HepG2 (cell line): ENCODE data around the gene GATAD2B. TPM values are rescaled to one million over a fixed set of nuclear protein-coding genes. Genes with fewer than 3 reads are reported as not detected.

Source experiments
- ELF4 ChIP-seq: sonication (generic); formaldehyde crosslinking; IDR thresholded peaks from 2 replicates; pipeline ENCODE4 v1.5.0; 2020; ENCODE audit warnings: missing genetic modification reagents, mild to moderate bottlenecking, moderate library complexity, borderline replicate concordance
- JUNB ChIP-seq: sonication (generic); formaldehyde crosslinking; IDR thresholded peaks from 2 replicates; pipeline ENCODE4 v1.8.0; 2022; ENCODE audit warnings: missing genetic modification reagents, mild to moderate bottlenecking, borderline replicate concordance
- RBM39 ChIP-seq: fragments of 200-400 bp; formaldehyde crosslinking; IDR thresholded peaks from one replicate; pipeline ENCODE4 v1.6.1; 2018; ENCODE audit warnings: antibody characterized with exemption, mild to moderate bottlenecking, low read depth, low read length; ENCODE audit not compliant: poor library complexity, severe bottlenecking
- SMARCE1 ChIP-seq: fragments of 450-650 bp; IDR thresholded peaks from 2 replicates; pipeline ENCODE4 v1.6.1; 2017; ENCODE audit warnings: borderline replicate concordance
- ZNF558 ChIP-seq: sonication (generic); formaldehyde crosslinking; IDR thresholded peaks from 2 replicates; pipeline ENCODE4 v1.9.0; 2022; ENCODE audit warnings: mild to moderate bottlenecking, missing genetic modification reagents, borderline replicate concordance
- polyA plus RNA-seq, 8 experiments: library from polyadenylated mRNA; depleted of rRNA in 3 of 8; stranded (reverse) in 7 of 8; unstranded in 1 of 8; fragments of >200 nt; fragmentation: Illumina TruSeq in 4 of 8; extraction: Trizol in 4 of 8; gene quantifications; 2 replicates each; pipeline versions ENCODE4 v1.2.1 to v1.2.3, GENCODE V29; 2011 to 2016; ENCODE audit warnings: low read depth in 4 of 8, missing spikeins in 1 of 8, mixed read lengths in 1 of 8; ENCODE audit not compliant: insufficient read depth in 1 of 8
- total RNA-seq, 5 experiments: library from RNA; depleted of rRNA; stranded (reverse); fragments of >200 nt; fragmentation: Illumina TruSeq; extraction: Trizol; gene quantifications; 2 replicates each; pipeline ENCODE4 v1.2.3, GENCODE V29; 2016; ENCODE audit warnings: low read depth in 1 of 5
- TF ChIP-seq, protein P1 (sequence below): sonication (generic); formaldehyde crosslinking; IDR thresholded peaks from 2 replicates; pipeline ENCODE4 v1.4.0; 2020; ENCODE audit warnings: mild to moderate bottlenecking, missing genetic modification reagents
- TF ChIP-seq, protein P2 (sequence below): sonication (generic); formaldehyde crosslinking; IDR thresholded peaks from 2 replicates; pipeline ENCODE4 v1.8.1; 2023; ENCODE audit warnings: mild to moderate bottlenecking, missing genetic modification reagents
- TF ChIP-seq, protein P3 (sequence below): sonication (generic); formaldehyde crosslinking; IDR thresholded peaks from 2 replicates; pipeline ENCODE4 v1.5.0; 2020; ENCODE audit warnings: missing genetic modification reagents

Gene GATAD2B
- total and polyA plus RNA-seq, 2 of the 13 experiments (the other 11 are each of a cell fraction or from before 2014, with no cell fraction given), result 3.2 to 5.2 TPM

DNA sequence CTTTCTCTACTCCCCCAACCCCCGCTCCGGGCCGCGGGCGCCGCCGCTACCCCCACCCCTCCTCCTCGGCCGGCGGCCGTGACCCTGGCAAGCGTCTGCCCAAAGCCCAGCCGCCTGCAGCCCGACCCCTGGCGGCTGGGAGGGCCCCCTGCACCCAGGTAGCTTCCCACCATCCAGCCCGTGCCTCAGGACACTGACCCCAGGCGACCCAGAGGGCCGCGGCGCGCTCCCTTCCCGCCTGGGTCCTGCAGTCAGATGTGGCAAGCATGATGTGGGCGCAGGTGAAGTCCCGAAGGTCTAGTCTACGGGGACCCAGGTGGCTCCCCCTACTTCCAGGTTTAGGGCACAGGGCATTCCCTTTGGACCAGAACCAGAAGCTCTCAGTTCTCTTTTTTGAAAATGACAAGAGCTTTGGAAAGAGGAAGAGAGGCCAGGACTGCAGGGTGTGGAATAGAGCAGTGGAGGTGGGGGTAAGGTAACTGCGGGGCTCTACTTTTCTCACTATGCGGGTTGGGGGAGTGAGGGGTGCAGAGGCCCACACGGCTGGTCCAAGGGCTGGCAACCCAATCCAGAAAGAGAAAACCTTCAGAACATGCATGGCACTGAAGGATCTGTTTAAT is 24.0 kb upstream of the GATAD2B start, which contains the start of gene DENND4B (continued):
- TF ChIP-seq, protein P1, sequence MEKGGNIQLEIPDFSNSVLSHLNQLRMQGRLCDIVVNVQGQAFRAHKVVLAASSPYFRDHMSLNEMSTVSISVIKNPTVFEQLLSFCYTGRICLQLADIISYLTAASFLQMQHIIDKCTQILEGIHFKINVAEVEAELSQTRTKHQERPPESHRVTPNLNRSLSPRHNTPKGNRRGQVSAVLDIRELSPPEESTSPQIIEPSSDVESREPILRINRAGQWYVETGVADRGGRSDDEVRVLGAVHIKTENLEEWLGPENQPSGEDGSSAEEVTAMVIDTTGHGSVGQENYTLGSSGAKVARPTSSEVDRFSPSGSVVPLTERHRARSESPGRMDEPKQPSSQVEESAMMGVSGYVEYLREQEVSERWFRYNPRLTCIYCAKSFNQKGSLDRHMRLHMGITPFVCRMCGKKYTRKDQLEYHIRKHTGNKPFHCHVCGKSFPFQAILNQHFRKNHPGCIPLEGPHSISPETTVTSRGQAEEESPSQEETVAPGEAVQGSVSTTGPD, result no peak
- TF ChIP-seq, protein P2, sequence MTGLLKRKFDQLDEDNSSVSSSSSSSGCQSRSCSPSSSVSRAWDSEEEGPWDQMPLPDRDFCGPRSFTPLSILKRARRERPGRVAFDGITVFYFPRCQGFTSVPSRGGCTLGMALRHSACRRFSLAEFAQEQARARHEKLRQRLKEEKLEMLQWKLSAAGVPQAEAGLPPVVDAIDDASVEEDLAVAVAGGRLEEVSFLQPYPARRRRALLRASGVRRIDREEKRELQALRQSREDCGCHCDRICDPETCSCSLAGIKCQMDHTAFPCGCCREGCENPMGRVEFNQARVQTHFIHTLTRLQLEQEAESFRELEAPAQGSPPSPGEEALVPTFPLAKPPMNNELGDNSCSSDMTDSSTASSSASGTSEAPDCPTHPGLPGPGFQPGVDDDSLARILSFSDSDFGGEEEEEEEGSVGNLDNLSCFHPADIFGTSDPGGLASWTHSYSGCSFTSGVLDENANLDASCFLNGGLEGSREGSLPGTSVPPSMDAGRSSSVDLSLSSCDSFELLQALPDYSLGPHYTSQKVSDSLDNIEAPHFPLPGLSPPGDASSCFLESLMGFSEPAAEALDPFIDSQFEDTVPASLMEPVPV (CRISPR knock-in tag), result no peak
- TF ChIP-seq ELF4 (CRISPR knock-in tag) (no peak), SMARCE1 (no peak), RBM39 (no peak), JUNB (CRISPR knock-in tag) (no peak), ZNF558 (CRISPR knock-in tag) (no peak)
- TF ChIP-seq, protein P3, sequence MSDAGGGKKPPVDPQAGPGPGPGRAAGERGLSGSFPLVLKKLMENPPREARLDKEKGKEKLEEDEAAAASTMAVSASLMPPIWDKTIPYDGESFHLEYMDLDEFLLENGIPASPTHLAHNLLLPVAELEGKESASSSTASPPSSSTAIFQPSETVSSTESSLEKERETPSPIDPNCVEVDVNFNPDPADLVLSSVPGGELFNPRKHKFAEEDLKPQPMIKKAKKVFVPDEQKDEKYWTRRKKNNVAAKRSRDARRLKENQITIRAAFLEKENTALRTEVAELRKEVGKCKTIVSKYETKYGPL (CRISPR knock-in tag), result no peak
